SH-SY5Y (cell line): Measurements from ENCODE around the gene CACNA1I.

ENCODE experiments used
- GATA2 ChIP-seq: IDR thresholded peaks from 2 replicates; pipeline ENCODE4 v1.6.1; 2011; ENCODE audit warnings: mild to moderate bottlenecking, low read depth, low read length
- GATA3 ChIP-seq: IDR thresholded peaks from 2 replicates; pipeline ENCODE4 v1.6.1; 2011; ENCODE audit warnings: low read depth, mild to moderate bottlenecking, low read length, moderate library complexity

- TF ChIP-seq GATA3 (no peak), GATA2 (no peak)
These were observed 110.7 kb downstream of the CACNA1I start for GRCh38 chr22:39681038-39681861.
